OCI-LY1 (cell line): ENCODE measurements around the gene PLEKHM1.

Source experiments
- H2AFZ ChIP-seq: fragments of 200-600 bp; sonication (generic), shearing (Covaris generic); 2 replicates; pipeline ENCODE4 v1.6.0; 2014; ENCODE audit warnings: antibody characterized with exemption, mild to moderate bottlenecking, low read length
- H3F3A ChIP-seq: fragments of 200-600 bp; sonication (generic), shearing (Covaris generic); 2 replicates; pipeline ENCODE4 v1.6.0; 2014; ENCODE audit warnings: mild to moderate bottlenecking, antibody characterized with exemption, low read length, moderate library complexity; ENCODE audit not compliant: insufficient read depth
- H3K27ac ChIP-seq: fragments of 200-600 bp; sonication (generic); 2 replicates; pipeline ENCODE4 v1.5.1; 2014; ENCODE audit warnings: low read length, mixed run types, mild to moderate bottlenecking, low read depth; ENCODE audit not compliant: poor library complexity, severe bottlenecking
- H3K27me3 ChIP-seq: fragments of 200-600 bp; sonication (generic); 2 replicates; pipeline ENCODE4 v1.6.0; 2014; ENCODE audit warnings: antibody characterized with exemption, mild to moderate bottlenecking, low read length, moderate library complexity; ENCODE audit not compliant: insufficient read depth
- H3K36me3 ChIP-seq: fragments of 200-600 bp; sonication (generic); 2 replicates; pipeline ENCODE4 v1.6.1; 2014; ENCODE audit warnings: mild to moderate bottlenecking, antibody characterized with exemption, low read length, moderate library complexity, mixed read lengths; ENCODE audit not compliant: insufficient read depth
- H3K4me1 ChIP-seq: fragments of 200-600 bp; sonication (generic); 2 replicates; pipeline ENCODE4 v1.5.1; 2014; ENCODE audit warnings: mild to moderate bottlenecking, low read length, moderate library complexity; ENCODE audit not compliant: insufficient read depth, severe bottlenecking
- H3K4me2 ChIP-seq: fragments of 200-600 bp; sonication (generic), shearing (Covaris generic); 2 replicates; pipeline ENCODE4 v1.6.1; 2014; ENCODE audit warnings: low read length
- H3K4me3 ChIP-seq: fragments of 200-600 bp; sonication (generic); 2 replicates; pipeline ENCODE4 v1.5.1; 2014; ENCODE audit warnings: low read length, low read depth, mild to moderate bottlenecking, mixed read lengths; ENCODE audit not compliant: poor library complexity, severe bottlenecking
- H3K79me2 ChIP-seq: fragments of 200-600 bp; shearing (Covaris generic); 2 replicates; pipeline ENCODE4 v1.6.1; 2016; ENCODE audit warnings: mixed run types, low read length, mixed read lengths; ENCODE audit not compliant: insufficient read depth
- H3K9ac ChIP-seq: fragments of 200-600 bp; sonication (generic), shearing (Covaris generic); 2 replicates; pipeline ENCODE4 v1.6.1; 2014; ENCODE audit warnings: mild to moderate bottlenecking, low read length, mixed read lengths
- H3K9me2 ChIP-seq: fragments of 200-600 bp; sonication (generic), shearing (Covaris generic); 2 replicates; pipeline ENCODE4 v1.6.1; 2014; ENCODE audit warnings: low read depth, mild to moderate bottlenecking, low read length, mixed read lengths
- H3K9me3 ChIP-seq: fragments of 200-600 bp; shearing (Covaris generic); 2 replicates; pipeline ENCODE4 v1.6.1; 2014; ENCODE audit warnings: low read length, mixed read lengths
- H4K20me1 ChIP-seq: fragments of 200-600 bp; sonication (generic), shearing (Covaris generic); 2 replicates; pipeline ENCODE4 v1.6.0; 2016; ENCODE audit warnings: mild to moderate bottlenecking, low read length; ENCODE audit not compliant: insufficient read depth
- CTCF ChIP-seq: fragments of 200-600 bp; sonication (generic), shearing (Covaris generic); IDR thresholded peaks from 2 replicates; pipeline ENCODE4 v1.5.1; 2017; ENCODE audit warnings: mild to moderate bottlenecking, antibody characterized with exemption, low read length, moderate library complexity, mixed read lengths
- EZH2 ChIP-seq: fragments of 200-600 bp; sonication (generic), shearing (Covaris generic); IDR thresholded peaks from 2 replicates; pipeline ENCODE4 v1.8.0; 2017; ENCODE audit warnings: borderline replicate concordance, mixed run types, mild to moderate bottlenecking, antibody characterized with exemption, low read length, moderate library complexity, mixed read lengths

PLEKHM1 gene

GRCh38 chr17:45387739-45388138, 102.8 kb downstream of the PLEKHM1 start:
- TF ChIP-seq CTCF (no peak), EZH2 (no peak)
- no peak overlapping the region for H3K4me3 ChIP-seq
- no peak overlapping the region for H3K9ac ChIP-seq
- H3K4me1 ChIP-seq, result no peaks in the 10 kb centered on the region
- no peaks in the 10 kb centered on the region for H3K79me2 ChIP-seq
- H3K9me2 ChIP-seq, result no peaks in the 10 kb centered on the region
- H2AFZ ChIP-seq, result no peak overlapping the region
- H3K4me2 ChIP-seq, result no peak overlapping the region
- H4K20me1 ChIP-seq, result no peaks in the 10 kb centered on the region
- H3K9me3 ChIP-seq, result no peaks in the 10 kb centered on the region
- no peak overlapping the region for H3K27ac ChIP-seq
- peaks cover 7% of the 10 kb centered on the region; the same call in 1 of the 2 replicates for H3K27me3 ChIP-seq
- no peaks in the 10 kb centered on the region for H3K36me3 ChIP-seq
- H3F3A ChIP-seq, result no peaks in the 10 kb centered on the region

GRCh38 chr17:45386178-45386577, 104.3 kb downstream of the PLEKHM1 start:
- H3K4me2 ChIP-seq, result no peak overlapping the region
- H3K79me2 ChIP-seq, result no peaks in the 10 kb centered on the region
- peaks cover 7% of the 10 kb centered on the region; the same call in 1 of the 2 replicates for H3K27me3 ChIP-seq
- H3K9me2 ChIP-seq, result no peaks in the 10 kb centered on the region
- no peak overlapping the region for H3K9ac ChIP-seq
- H3K36me3 ChIP-seq, result no peaks in the 10 kb centered on the region
- H3K4me3 ChIP-seq, result no peak overlapping the region
- H3K27ac ChIP-seq, result no peak overlapping the region
- no peaks in the 10 kb centered on the region for H3K9me3 ChIP-seq
- no peak overlapping the region for H2AFZ ChIP-seq
- no peaks in the 10 kb centered on the region for H3K4me1 ChIP-seq
- no peaks in the 10 kb centered on the region for H3F3A ChIP-seq
- no peaks in the 10 kb centered on the region for H4K20me1 ChIP-seq
- TF ChIP-seq CTCF, result no peak
- no peak for TF ChIP-seq EZH2
